PC-9 (cell line): ENCODE measurements around the gene TUBGCP2. TPM values are rescaled to one million over a fixed set of nuclear protein-coding genes. Genes with fewer than 3 reads are reported as not detected.
"Not testable (repeated sequence)": the region's sequence is repeated elsewhere in the genome, so short reads cannot be mapped to it uniquely, and the experiment has no call there.

ENCODE experiments used
- BruUV-seq: library from RNA; stranded (reverse); fragments of 400-500 nt; replicated peaks from 2 replicates; lab custom pipeline; 2021; lab: Mats Ljungman, UMichigan
- CTCF ChIA-PET: fragments of 300-600 bp; sonication (Branson Sonifier 250); formaldehyde crosslinking; loops from one replicate; lab custom pipeline; 2022; ENCODE audit warnings: antibody characterized with exemption; lab: Charles Lee
- POLR2A ChIA-PET: fragments of 300-600 bp; sonication (Branson Sonifier 250); formaldehyde crosslinking; loops from one replicate; lab custom pipeline; 2022; ENCODE audit warnings: antibody characterized with exemption; ENCODE audit not compliant: unreplicated experiment; lab: Charles Lee
- DNase-seq, 2 experiments: peaks; one replicate each; pipeline versions ENCODE4 v3.0.0 to v3.0.0-alpha.2; 2015 to 2022; ENCODE audit warnings: mixed read lengths in 1 of 2
- H2AFZ ChIP-seq: fragments of 200-600 bp; sonication (generic); 2 replicates; pipeline ENCODE4 v1.8.1; 2017; ENCODE audit warnings: antibody characterized with exemption
- H3F3A ChIP-seq: fragments of 200-600 bp; sonication (generic); 2 replicates; pipeline ENCODE4 v1.8.1; 2017; ENCODE audit warnings: antibody characterized with exemption, mild to moderate bottlenecking, low read depth; ENCODE audit not compliant: insufficient read depth
- H3K27ac ChIP-seq: fragments of 200-600 bp; sonication (generic); 2 replicates; pipeline ENCODE4 v1.6.1; 2016; ENCODE audit warnings: mixed run types
- H3K27me3 ChIP-seq: fragments of 200-600 bp; sonication (generic); 2 replicates; pipeline ENCODE4 v1.6.1; 2016; ENCODE audit warnings: low read depth, mixed run types; ENCODE audit not compliant: insufficient read depth
- H3K36me3 ChIP-seq: fragments of 200-600 bp; sonication (generic); 2 replicates; pipeline ENCODE4 v1.6.1; 2016; ENCODE audit warnings: low read depth, mixed run types
- H3K4me1 ChIP-seq: fragments of 200-600 bp; sonication (generic); replicated peaks from 2 replicates; pipeline ENCODE4 v1.6.1; 2016; ENCODE audit warnings: mixed run types; ENCODE audit not compliant: insufficient read depth
- H3K4me2 ChIP-seq: fragments of 200-600 bp; sonication (generic); 2 replicates; pipeline ENCODE4 v1.6.1; 2017; ENCODE audit warnings: mixed run types
- H3K4me3 ChIP-seq: fragments of 200-600 bp; sonication (generic); 2 replicates; pipeline ENCODE4 v1.6.1; 2016; ENCODE audit warnings: mixed run types
- H3K79me2 ChIP-seq: fragments of 200-600 bp; sonication (generic); 2 replicates; pipeline ENCODE4 v1.6.1; 2017; ENCODE audit warnings: low read depth, mixed run types
- H3K9me2 ChIP-seq: fragments of 200-600 bp; sonication (generic); 2 replicates; pipeline ENCODE4 v1.8.1; 2017; ENCODE audit warnings: mild to moderate bottlenecking; ENCODE audit not compliant: insufficient read depth
- H3K9me3 ChIP-seq: fragments of 200-600 bp; sonication (generic); 2 replicates; pipeline ENCODE4 v1.8.1; 2016; ENCODE audit warnings: low read depth; ENCODE audit not compliant: insufficient read depth
- H4K20me1 ChIP-seq: fragments of 200-600 bp; sonication (generic); 2 replicates; pipeline ENCODE4 v1.8.1; 2017; ENCODE audit not compliant: insufficient read depth
- CTCF ChIP-seq: fragments of 200-600 bp; sonication (generic); conservative IDR thresholded peaks from 2 replicates; pipeline ENCODE4 v1.6.1; 2017; ENCODE audit warnings: mixed run types, antibody characterized with exemption, mild to moderate bottlenecking, moderate library complexity
- EZH2 ChIP-seq: fragments of 200-600 bp; sonication (generic); IDR thresholded peaks from 2 replicates; pipeline ENCODE4 v1.8.0; 2017; ENCODE audit warnings: antibody characterized with exemption, low read depth
- intact Hi-C: fragments of 100-400 bp; cut with micrococcal nuclease; formaldehyde crosslinking; loops from one replicate; pipeline ENCODE4 v1.10.0; 2022; ENCODE audit not compliant: unreplicated experiment
- total RNA-seq: library from RNA; stranded (reverse); gene quantifications from 2 replicates; pipeline ENCODE4 v1.2.3, GENCODE V29; 2021

Gene TUBGCP2
- total RNA-seq, 1 experiment from 2014 or later = 52.8 TPM

GRCh38 chr10:133324857-133325260 lies 16.2 kb upstream of the TUBGCP2 start:
- no peaks in the 10 kb centered on the region for H3K9me3 ChIP-seq
- H3K4me3 ChIP-seq = no peak overlapping the region
- no peak for TF ChIP-seq CTCF
- no peak for TF ChIP-seq EZH2
- no peak for DNase-seq
- no peaks in the 10 kb centered on the region for H3K9me2 ChIP-seq
- no peaks in the 10 kb centered on the region for H3K4me1 ChIP-seq
- H4K20me1 ChIP-seq = no peaks in the 10 kb centered on the region
- intact Hi-C loops = loop anchor here (10.0 kb wide), 3 partner anchors 70 to 420 kb away; partner anchors contain the start of genes CYP2E1 and MTG1
- H3K27ac ChIP-seq = no peak overlapping the region
- CTCF ChIA-PET = no interaction called here
- no peaks in the 10 kb centered on the region for H3F3A ChIP-seq
- POLR2A ChIA-PET = interaction anchor here (0.6 kb wide), 1 partner anchor 48 kb away, joined by 12 read pairs; the partner anchor contains the start of gene ECHS1
- H3K27me3 ChIP-seq = no peaks in the 10 kb centered on the region
- H3K4me2 ChIP-seq = no peak overlapping the region
- BruUV-seq = no TSS peak
- no peaks in the 10 kb centered on the region for H3K36me3 ChIP-seq
- no peaks in the 10 kb centered on the region for H3K79me2 ChIP-seq
- H2AFZ ChIP-seq = no peak overlapping the region

GRCh38 chr10:133324198-133324792 lies 15.6 kb upstream of the TUBGCP2 start:
- intact Hi-C loops = loop anchor here (10.0 kb wide), 3 partner anchors 71 to 419 kb away; partner anchors contain the start of genes CYP2E1 and MTG1
- no peaks in the 10 kb centered on the region for H3K4me1 ChIP-seq
- POLR2A ChIA-PET = interaction anchor here (0.6 kb wide), 2 partner anchors 49 to 422 kb away, joined by 3 to 12 read pairs; partner anchors contain the start of gene ECHS1
- no peaks in the 10 kb centered on the region for H3K79me2 ChIP-seq
- CTCF ChIA-PET = interaction anchor here (1.1 kb wide), 1 partner anchor 67 kb away, joined by 4 read pairs; no protein-coding TSS in a partner anchor
- H3K27me3 ChIP-seq = no peaks in the 10 kb centered on the region
- H3K27ac ChIP-seq = no peak overlapping the region
- peak overlapping the region; percentile 52; the same call in 1 of the 2 replicates for H3K4me3 ChIP-seq
- H3K4me2 ChIP-seq = peak overlapping the region; percentile 61
- H2AFZ ChIP-seq = peak overlapping the region; percentile 64; the same call in 1 of the 2 replicates
- BruUV-seq = no TSS peak
- no peak for TF ChIP-seq EZH2
- TF ChIP-seq CTCF = no peak
- H3K9me2 ChIP-seq = no peaks in the 10 kb centered on the region
- H3K9me3 ChIP-seq = no peaks in the 10 kb centered on the region
- peak; percentile 53 to 70 for DNase-seq
- H3F3A ChIP-seq = no peaks in the 10 kb centered on the region
- H4K20me1 ChIP-seq = no peaks in the 10 kb centered on the region
- H3K36me3 ChIP-seq = no peaks in the 10 kb centered on the region

- H3K9me3 ChIP-seq = not testable (repeated sequence)
Observed at GRCh38 chr10:133322064-133322709, 13.5 kb upstream of the TUBGCP2 start.

GRCh38 chr10:133320852-133321422 lies 12.3 kb upstream of the TUBGCP2 start:
- H3K4me1 ChIP-seq, POLR2A ChIA-PET, H3K36me3 ChIP-seq, CTCF ChIA-PET, H3K9me2 ChIP-seq, H3K4me2 ChIP-seq, H3K79me2 ChIP-seq, H3K9me3 ChIP-seq, H3K27me3 ChIP-seq, H2AFZ ChIP-seq, DNase-seq, H3F3A ChIP-seq, H4K20me1 ChIP-seq, BruUV-seq, H3K4me3 ChIP-seq, H3K27ac ChIP-seq: not testable (repeated sequence)
- intact Hi-C loops = loop anchor here (10.0 kb wide), 3 partner anchors 74 to 416 kb away; partner anchors contain the start of genes CYP2E1 and MTG1

More at GRCh38 chr10:133322064-133322709, 13.5 kb upstream of the TUBGCP2 start:
- H3K36me3 ChIP-seq, CTCF ChIA-PET, H4K20me1 ChIP-seq, H3K4me1 ChIP-seq, H3K27ac ChIP-seq, H3K4me3 ChIP-seq, H3F3A ChIP-seq, H3K9me2 ChIP-seq, H3K27me3 ChIP-seq, H2AFZ ChIP-seq, DNase-seq, POLR2A ChIA-PET, BruUV-seq, H3K79me2 ChIP-seq, H3K4me2 ChIP-seq: not testable (repeated sequence)
- intact Hi-C loops = loop anchor here (10.0 kb wide), 3 partner anchors 73 to 417 kb away; partner anchors contain the start of genes CYP2E1 and MTG1
